SU-DHL-6 (cell line): Measurements from ENCODE around the gene WDR82.

Source experiments
- H2AFZ ChIP-seq: fragments of 200-600 bp; sonication (generic); 2 replicates; pipeline ENCODE4 v1.6.1; 2014; ENCODE audit warnings: low read depth, mild to moderate bottlenecking, moderate library complexity, mixed read lengths, antibody characterized with exemption, low read length; ENCODE audit not compliant: severe bottlenecking
- H3F3A ChIP-seq: fragments of 200-600 bp; shearing (Covaris generic); 2 replicates; pipeline ENCODE4 v1.6.0; 2016; ENCODE audit warnings: antibody characterized with exemption, mild to moderate bottlenecking; ENCODE audit not compliant: insufficient read depth
- H3K27ac ChIP-seq: fragments of 200-600 bp; sonication (generic); 2 replicates; pipeline ENCODE4 v1.5.1; 2016; ENCODE audit warnings: low read depth, mild to moderate bottlenecking, low read length, moderate library complexity, mixed read lengths
- H3K27me3 ChIP-seq: fragments of 200-600 bp; sonication (generic), shearing (Covaris generic); 2 replicates; pipeline ENCODE4 v1.6.0; 2014; ENCODE audit warnings: mild to moderate bottlenecking, low read length
- H3K36me3 ChIP-seq: fragments of 200-600 bp; sonication (generic); 2 replicates; pipeline ENCODE4 v1.6.1; 2014; ENCODE audit warnings: mild to moderate bottlenecking, low read length, mixed read lengths
- H3K4me2 ChIP-seq: fragments of 300-600, 200-600 bp; shearing (Covaris generic), sonication (generic); 2 replicates; pipeline ENCODE4 v1.6.0; 2014; ENCODE audit warnings: low read length, low read depth, mild to moderate bottlenecking; ENCODE audit not compliant: poor library complexity, severe bottlenecking
- H3K4me3 ChIP-seq: fragments of 200-600 bp; sonication (generic); 2 replicates; pipeline ENCODE4 v1.5.1; 2014; ENCODE audit warnings: antibody characterized with exemption, low read length, mild to moderate bottlenecking, mixed read lengths; ENCODE audit not compliant: insufficient read depth, poor library complexity, severe bottlenecking
- H3K79me2 ChIP-seq: fragments of 200-600 bp; sonication (generic); 2 replicates; pipeline ENCODE4 v1.6.1; 2014; ENCODE audit warnings: mild to moderate bottlenecking, low read length, moderate library complexity; ENCODE audit not compliant: insufficient read depth
- H3K9ac ChIP-seq: fragments of 200-600 bp; sonication (generic); 2 replicates; pipeline ENCODE4 v1.7.0; 2014; ENCODE audit warnings: mild to moderate bottlenecking, low read length
- H3K9me2 ChIP-seq: fragments of 200-600 bp; sonication (generic); replicated peaks from 2 replicates; pipeline ENCODE4 v1.6.1; 2014; ENCODE audit warnings: low read length; ENCODE audit not compliant: insufficient read depth
- H3K9me3 ChIP-seq: fragments of 200-600 bp; sonication (generic); 2 replicates; pipeline ENCODE4 v1.6.1; 2014; ENCODE audit warnings: low read length, mixed read lengths; ENCODE audit not compliant: insufficient read depth
- H4K20me1 ChIP-seq: fragments of 200-600 bp; sonication (generic); 2 replicates; pipeline ENCODE4 v1.6.1; 2014; ENCODE audit warnings: low read depth, mild to moderate bottlenecking, antibody characterized with exemption, low read length, moderate library complexity, mixed read lengths
- CTCF ChIP-seq: fragments of 200-600 bp; sonication (generic); IDR thresholded peaks from one replicate; pipeline ENCODE4 v1.5.1; 2017; ENCODE audit warnings: antibody characterized with exemption, mild to moderate bottlenecking, low read length, moderate library complexity; ENCODE audit not compliant: insufficient read depth, poor library complexity, severe bottlenecking
- EZH2phosphoT487 ChIP-seq: fragments of 200-600 bp; sonication (generic), shearing (Covaris generic); conservative IDR thresholded peaks from 2 replicates; pipeline ENCODE4 v1.6.1; 2018; ENCODE audit warnings: mild to moderate bottlenecking, antibody characterized with exemption, low read length, moderate library complexity, mixed read lengths

WDR82 gene

DNA sequence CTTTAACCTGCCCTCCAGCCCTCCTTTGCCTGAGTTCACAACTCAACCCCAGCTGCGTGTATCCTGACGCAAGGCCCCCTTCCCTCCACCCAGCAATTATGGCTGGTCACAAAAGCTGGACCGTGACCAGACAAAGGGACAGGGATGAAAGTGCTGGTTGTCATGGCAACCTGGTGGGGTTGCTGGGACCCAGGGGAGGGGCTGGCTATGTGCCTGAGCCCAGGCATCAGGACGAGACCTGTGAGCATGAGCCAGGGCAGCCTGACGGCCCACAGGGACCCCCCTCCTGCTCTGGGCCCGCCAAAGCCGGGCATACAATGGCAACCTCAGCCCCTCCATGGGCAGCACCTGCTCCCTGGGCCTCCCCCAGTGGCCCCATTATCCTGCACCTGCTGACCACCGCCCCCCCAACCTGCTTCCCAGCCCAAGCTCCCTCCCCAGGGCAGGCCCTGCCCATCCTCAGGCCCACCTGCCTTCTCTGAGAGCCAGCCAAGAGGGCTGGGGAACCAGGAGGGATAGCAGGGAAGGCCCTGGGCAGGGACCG lies 33.2 kb upstream of the WDR82 start:
- Histone ChIP-seq H3K9me2 (no peaks in the 10 kb centered on the region), H3K4me3 (no peak overlapping the region), H3K9me3 (no peaks in the 10 kb centered on the region), H2AFZ (no peak overlapping the region), H3K27me3 (no peaks in the 10 kb centered on the region), H3K4me2 (no peak overlapping the region), H3K79me2 (no peaks in the 10 kb centered on the region), H3K9ac (no peak overlapping the region), H3K27ac (no peak overlapping the region), H3K36me3 (no peaks in the 10 kb centered on the region), H3F3A (no peaks in the 10 kb centered on the region), H4K20me1 (no peaks in the 10 kb centered on the region)
- TF ChIP-seq CTCF (no peak), EZH2phosphoT487 (no peak)

DNA sequence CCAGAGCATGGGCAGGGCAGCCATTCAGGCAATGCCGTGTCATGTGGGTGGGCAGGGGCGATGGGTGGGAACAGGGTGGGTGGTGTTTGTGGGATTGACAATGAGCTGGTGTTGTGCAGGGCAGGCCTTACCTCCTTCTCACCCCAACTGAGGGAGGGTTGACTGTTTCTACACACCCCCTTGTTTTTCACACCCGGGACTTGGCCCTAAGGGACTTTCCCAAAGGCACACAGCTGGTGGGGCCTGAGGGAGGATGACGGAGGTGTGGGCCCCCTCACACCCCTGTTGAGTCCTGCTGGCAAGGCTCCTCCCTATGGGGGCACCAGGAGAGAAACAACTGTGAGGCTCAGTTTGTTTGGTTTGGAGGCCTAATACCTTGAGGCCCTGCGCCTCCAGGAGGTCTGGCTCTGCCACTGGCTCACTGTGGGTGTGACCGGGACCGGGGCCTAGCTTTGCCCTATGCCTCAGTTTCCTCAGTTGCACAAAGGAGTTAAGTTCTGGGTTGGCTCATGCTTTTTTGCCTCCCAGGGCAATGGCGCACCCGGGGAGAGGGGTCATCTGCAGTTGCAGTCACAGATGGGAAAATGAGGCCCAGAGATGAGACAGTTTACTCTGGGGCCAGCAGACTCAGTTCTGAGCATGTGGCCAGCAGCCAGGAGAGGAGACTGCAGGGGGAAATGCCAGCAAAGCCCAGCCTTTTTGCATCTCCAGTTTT lies 32.6 kb upstream of the WDR82 start:
- Histone ChIP-seq H3K79me2 (no peaks in the 10 kb centered on the region), H3K4me2 (no peak overlapping the region), H3K9ac (no peak overlapping the region)

DNA sequence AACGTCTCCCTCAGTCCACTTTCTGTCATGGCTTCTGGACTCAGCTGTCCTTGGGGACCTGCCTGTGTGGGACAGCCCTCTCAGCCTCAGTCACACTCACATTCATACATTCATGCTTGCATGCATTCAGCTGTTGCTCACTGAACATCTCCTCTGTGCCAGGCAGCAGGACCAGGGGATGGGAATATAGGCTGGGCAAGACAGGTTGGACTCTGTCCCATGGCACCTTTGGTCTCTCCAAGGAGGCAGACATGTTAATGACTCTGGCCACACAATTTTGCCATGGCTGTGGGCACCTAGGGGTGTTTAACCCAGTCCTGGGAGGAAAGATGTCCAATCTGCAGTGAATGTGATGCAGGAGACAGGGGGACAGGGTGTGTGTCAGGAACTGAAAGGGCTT lies 29.9 kb upstream of the WDR82 start:
- Histone ChIP-seq H3K9ac (no peak overlapping the region), H3K9me3 (no peaks in the 10 kb centered on the region), H3F3A (no peaks in the 10 kb centered on the region), H3K27ac (no peak overlapping the region), H3K27me3 (no peaks in the 10 kb centered on the region), H3K4me3 (no peak overlapping the region), H2AFZ (no peak overlapping the region), H4K20me1 (no peaks in the 10 kb centered on the region), H3K4me2 (no peak overlapping the region), H3K36me3 (no peaks in the 10 kb centered on the region), H3K79me2 (no peaks in the 10 kb centered on the region), H3K9me2 (no peaks in the 10 kb centered on the region)
- no peak for TF ChIP-seq CTCF
- TF ChIP-seq EZH2phosphoT487, result no peak

More for the DNA sequence above, 32.6 kb upstream of the WDR82 start:
- Histone ChIP-seq H3F3A (no peaks in the 10 kb centered on the region), H3K9me2 (no peaks in the 10 kb centered on the region), H2AFZ (no peak overlapping the region), H4K20me1 (no peaks in the 10 kb centered on the region), H3K36me3 (no peaks in the 10 kb centered on the region), H3K27me3 (no peaks in the 10 kb centered on the region), H3K27ac (no peak overlapping the region), H3K4me3 (no peak overlapping the region), H3K9me3 (no peaks in the 10 kb centered on the region)
- no peak for TF ChIP-seq EZH2phosphoT487
- no peak for TF ChIP-seq CTCF
